Measurements from ENCODE around the gene PDZD8. TPM values are rescaled to one million over a fixed set of nuclear protein-coding genes. Genes with fewer than 3 reads are reported as not detected.
"Not testable (repeated sequence)": the region's sequence is repeated elsewhere in the genome, so short reads cannot be mapped to it uniquely, and the experiment has no call there.

The PDZD8 gene
- total RNA-seq, 1 experiment from 2014 or later: 15.2 TPM

DNA sequence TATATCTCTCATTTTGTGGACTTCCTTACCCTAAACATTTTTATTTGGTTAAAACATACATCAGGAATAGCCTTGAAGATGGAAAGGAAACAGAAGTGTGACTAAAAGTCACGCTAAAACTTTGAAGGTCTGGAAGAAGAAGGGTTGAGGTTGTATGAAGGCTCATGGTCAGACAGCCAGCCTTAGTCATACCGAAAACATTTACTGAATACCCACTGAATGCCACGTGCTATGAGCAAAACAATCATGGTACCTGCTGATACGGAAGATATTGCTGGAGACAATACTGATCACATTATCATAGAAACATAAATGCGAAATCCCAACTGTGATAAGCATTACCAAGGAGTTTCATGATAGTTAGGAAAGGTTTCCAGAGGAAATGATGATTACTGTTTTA, 64.0 kb downstream of the PDZD8 start:
- no peak overlapping the region for H3K4me3 ChIP-seq (ENCODE audit: insufficient read depth, low read depth, low read length)
- no peaks in the 10 kb centered on the region; the same call in 1 of the 2 replicates for H3K36me3 ChIP-seq (replicated peaks; ENCODE audit: control insufficient read depth, insufficient read depth, low read length)
- no peaks in the 10 kb centered on the region for H3K27me3 ChIP-seq (ENCODE audit: control insufficient read depth, insufficient read depth, low read length)
- DNase-seq: no peak

GRCh38 chr10:117306674-117307073, 68.6 kb downstream of the PDZD8 start:
- DNase-seq: no peak
- no peak overlapping the region for H3K4me3 ChIP-seq (ENCODE audit: insufficient read depth, low read depth, low read length)
- no peaks in the 10 kb centered on the region for H3K27me3 ChIP-seq (ENCODE audit: control insufficient read depth, insufficient read depth, low read length)
- no peaks in the 10 kb centered on the region for H3K36me3 ChIP-seq (replicated peaks; ENCODE audit: control insufficient read depth, insufficient read depth, low read length)

DNA sequence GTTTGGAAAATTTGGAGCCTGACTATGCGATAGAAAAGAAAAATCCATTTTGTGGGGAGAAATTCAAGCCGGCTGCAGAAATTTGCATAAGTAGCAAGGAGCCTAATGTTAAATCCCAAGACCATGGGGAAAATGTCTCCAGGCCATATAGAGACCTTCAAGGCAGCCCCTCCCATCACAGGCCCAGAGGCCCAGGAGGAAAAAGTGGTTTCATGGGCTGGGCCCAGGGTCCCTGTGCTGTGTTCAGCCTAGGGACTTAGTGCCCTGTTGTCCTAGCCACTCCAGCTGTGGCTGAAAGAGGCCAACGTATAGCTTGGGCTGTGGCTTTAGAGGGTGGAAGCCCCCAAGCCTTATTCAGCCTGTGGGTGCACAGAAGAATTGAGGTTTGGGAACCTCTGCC, 71.8 kb downstream of the PDZD8 start:
- not testable (repeated sequence) for H3K36me3 ChIP-seq (replicated peaks; ENCODE audit: control insufficient read depth, insufficient read depth, low read length); H3K27me3 ChIP-seq (ENCODE audit: control insufficient read depth, insufficient read depth, low read length); H3K4me3 ChIP-seq (ENCODE audit: insufficient read depth, low read depth, low read length); DNase-seq

DNA sequence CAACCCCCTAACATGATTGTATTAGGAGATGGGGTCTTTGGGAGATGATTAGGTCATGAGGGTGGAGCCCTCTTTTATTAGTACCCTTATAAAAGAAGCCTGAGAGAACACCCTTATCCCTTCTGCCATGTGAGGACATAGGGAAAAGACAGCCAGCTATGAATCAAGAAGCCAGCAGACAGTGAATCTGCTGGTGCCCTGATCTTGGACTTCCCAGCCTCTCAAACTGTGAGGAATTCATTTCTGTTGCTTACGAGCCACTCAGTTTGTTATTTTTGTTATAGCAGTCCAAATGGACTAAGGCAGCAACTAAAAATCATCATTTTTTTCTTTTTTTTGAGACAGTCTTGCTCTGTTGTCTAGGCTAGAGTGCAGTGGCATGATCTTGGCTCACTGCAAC, 74.6 kb downstream of the PDZD8 start:
- DNase-seq: no peak
- no peaks in the 10 kb centered on the region for H3K36me3 ChIP-seq (replicated peaks; ENCODE audit: control insufficient read depth, insufficient read depth, low read length)
- no peaks in the 10 kb centered on the region for H3K27me3 ChIP-seq (ENCODE audit: control insufficient read depth, insufficient read depth, low read length)
- no peak overlapping the region for H3K4me3 ChIP-seq (ENCODE audit: insufficient read depth, low read depth, low read length)

GRCh38 chr10:117299435-117299834, 75.8 kb downstream of the PDZD8 start:
- Histone ChIP-seq H3K27me3 (ENCODE audit: control insufficient read depth, insufficient read depth, low read length) (no peaks in the 10 kb centered on the region), H3K36me3 (replicated peaks; ENCODE audit: control insufficient read depth, insufficient read depth, low read length) (no peaks in the 10 kb centered on the region), H3K4me3 (ENCODE audit: insufficient read depth, low read depth, low read length) (no peak overlapping the region)
- no peak for DNase-seq

DNA sequence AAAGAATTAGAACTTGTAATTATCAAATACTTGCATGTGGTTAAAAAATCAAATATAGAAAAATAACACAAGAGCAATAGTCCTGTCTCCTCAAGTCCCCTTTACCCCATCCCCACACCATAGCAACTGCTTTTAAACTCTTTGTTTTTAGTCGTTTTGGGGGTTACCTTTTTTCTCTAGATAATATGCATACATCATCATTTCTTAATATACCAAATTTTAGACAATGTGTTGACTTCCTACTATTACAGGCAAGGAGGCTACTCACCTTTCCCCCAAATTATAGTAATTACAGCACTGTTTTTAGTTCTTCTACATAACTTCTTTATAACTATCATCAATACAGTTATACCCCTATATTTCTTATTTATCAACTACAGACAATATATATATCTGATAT, 77.0 kb downstream of the PDZD8 start:
- H3K27me3 ChIP-seq (ENCODE audit: control insufficient read depth, insufficient read depth, low read length): no peaks in the 10 kb centered on the region
- H3K4me3 ChIP-seq (ENCODE audit: insufficient read depth, low read depth, low read length): no peak overlapping the region
- DNase-seq: no peak
- H3K36me3 ChIP-seq (replicated peaks; ENCODE audit: control insufficient read depth, insufficient read depth, low read length): no peaks in the 10 kb centered on the region

- no peaks in the 10 kb centered on the region for H3K36me3 ChIP-seq (replicated peaks; ENCODE audit: control insufficient read depth, insufficient read depth, low read length)
- H3K27me3 ChIP-seq (ENCODE audit: control insufficient read depth, insufficient read depth, low read length): no peaks in the 10 kb centered on the region
- no peak for DNase-seq
- no peak overlapping the region for H3K4me3 ChIP-seq (ENCODE audit: insufficient read depth, low read depth, low read length)
These were observed 80.5 kb downstream of the PDZD8 start for GRCh38 chr10:117294735-117295134.

DNA sequence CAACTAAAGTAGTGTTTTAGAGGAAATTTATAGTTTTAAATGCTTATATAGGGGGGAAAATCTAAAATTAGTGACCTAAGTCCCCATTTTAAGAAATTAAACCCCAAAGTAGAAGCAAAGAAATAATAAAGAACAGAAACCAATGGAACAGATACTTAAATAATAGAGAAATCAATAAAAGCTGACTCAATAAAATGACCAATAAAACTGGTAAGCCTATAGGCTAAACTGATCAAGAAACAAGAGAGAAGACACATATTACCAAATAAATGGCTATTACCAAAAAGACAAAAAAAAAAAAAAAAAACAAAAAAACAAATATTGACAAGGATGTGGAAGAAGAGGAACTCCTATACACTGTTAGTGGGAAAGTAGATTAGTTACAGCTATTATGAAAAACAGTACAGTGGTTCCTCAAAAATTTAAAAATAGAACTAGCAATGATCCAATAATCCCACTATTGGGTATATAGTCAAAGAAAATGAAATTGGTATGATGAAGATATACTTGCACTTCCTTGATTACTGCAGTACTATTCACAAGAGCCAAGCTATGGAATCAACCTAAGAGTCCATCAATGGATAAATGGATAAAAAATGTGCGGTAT, 81.1 kb downstream of the PDZD8 start:
- no peaks in the 10 kb centered on the region for H3K27me3 ChIP-seq (ENCODE audit: control insufficient read depth, insufficient read depth, low read length)
- no peak overlapping the region for H3K4me3 ChIP-seq (ENCODE audit: insufficient read depth, low read depth, low read length)
- no peaks in the 10 kb centered on the region for H3K36me3 ChIP-seq (replicated peaks; ENCODE audit: control insufficient read depth, insufficient read depth, low read length)
- no peak for DNase-seq

DNA sequence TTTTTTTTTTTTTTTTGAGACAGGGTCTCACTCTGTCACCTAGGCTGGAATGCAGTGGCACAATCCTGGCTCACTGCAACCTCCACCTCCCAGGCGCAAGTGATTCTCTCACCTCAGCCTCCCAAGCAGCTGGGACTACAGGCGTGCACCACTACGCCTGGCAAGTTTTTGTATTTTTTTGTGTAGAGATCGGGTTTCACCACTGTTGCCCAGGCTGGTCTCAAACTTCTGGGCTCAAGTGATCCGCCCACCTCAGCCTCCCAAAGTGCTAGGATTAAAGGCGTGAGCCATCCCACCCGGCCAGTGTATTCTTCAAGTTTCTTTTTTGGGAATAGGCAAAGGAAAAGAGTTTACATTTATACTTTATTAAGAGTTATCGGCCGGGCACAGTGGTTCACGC, 84.4 kb downstream of the PDZD8 start:
- not testable (repeated sequence) for H3K27me3 ChIP-seq (ENCODE audit: control insufficient read depth, insufficient read depth, low read length); H3K36me3 ChIP-seq (replicated peaks; ENCODE audit: control insufficient read depth, insufficient read depth, low read length); DNase-seq; H3K4me3 ChIP-seq (ENCODE audit: insufficient read depth, low read depth, low read length)

GRCh38 chr10:117284716-117285494, 90.3 kb downstream of the PDZD8 start:
- H3K4me3 ChIP-seq (ENCODE audit: insufficient read depth, low read depth, low read length): no peak overlapping the region
- no peak for DNase-seq
- H3K27me3 ChIP-seq (ENCODE audit: control insufficient read depth, insufficient read depth, low read length): no peaks in the 10 kb centered on the region
- H3K36me3 ChIP-seq (replicated peaks; ENCODE audit: control insufficient read depth, insufficient read depth, low read length): peaks cover 10% of the 10 kb centered on the region

- Histone ChIP-seq H3K4me3 (ENCODE audit: insufficient read depth, low read depth, low read length) (no peak overlapping the region), H3K27me3 (ENCODE audit: control insufficient read depth, insufficient read depth, low read length) (no peaks in the 10 kb centered on the region)
- no peak for DNase-seq
These were observed 97.6 kb downstream of the PDZD8 start for GRCh38 chr10:117277675-117278074.

GRCh38 chr10:117275121-117275520, 100.1 kb downstream of the PDZD8 start:
- no peak for DNase-seq
- Histone ChIP-seq H3K4me3 (ENCODE audit: insufficient read depth, low read depth, low read length) (no peak overlapping the region), H3K27me3 (ENCODE audit: control insufficient read depth, insufficient read depth, low read length) (no peaks in the 10 kb centered on the region), H3K36me3 (replicated peaks; ENCODE audit: control insufficient read depth, insufficient read depth, low read length) (no peaks in the 10 kb centered on the region)

More at GRCh38 chr10:117277675-117278074, 97.6 kb downstream of the PDZD8 start:
- H3K36me3 ChIP-seq (replicated peaks; ENCODE audit: control insufficient read depth, insufficient read depth, low read length): no peaks in the 10 kb centered on the region

DNA sequence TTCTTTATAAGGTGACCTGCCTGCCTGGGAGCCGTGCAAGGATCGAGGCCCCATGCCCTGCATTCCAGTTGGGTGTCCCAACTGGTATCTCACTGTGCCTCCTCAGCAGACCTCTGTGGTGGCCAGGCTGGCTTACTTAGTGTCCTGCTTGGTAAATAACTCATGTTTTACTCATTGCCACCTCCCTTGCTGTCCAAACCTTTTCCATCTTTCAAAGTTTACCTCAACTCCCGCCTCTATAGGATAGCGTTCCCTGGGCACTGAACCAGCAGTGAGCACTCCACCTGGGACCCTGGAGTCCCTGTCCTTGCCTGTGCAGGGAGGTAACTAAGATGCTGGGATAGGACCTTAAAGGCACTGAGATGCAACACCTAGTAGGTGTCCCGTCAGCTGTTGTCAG, 100.7 kb downstream of the PDZD8 start:
- no peak for DNase-seq
- H3K4me3 ChIP-seq (ENCODE audit: insufficient read depth, low read depth, low read length): no peak overlapping the region
- H3K27me3 ChIP-seq (ENCODE audit: control insufficient read depth, insufficient read depth, low read length): no peaks in the 10 kb centered on the region
- H3K36me3 ChIP-seq (replicated peaks; ENCODE audit: control insufficient read depth, insufficient read depth, low read length): no peaks in the 10 kb centered on the region

DNA sequence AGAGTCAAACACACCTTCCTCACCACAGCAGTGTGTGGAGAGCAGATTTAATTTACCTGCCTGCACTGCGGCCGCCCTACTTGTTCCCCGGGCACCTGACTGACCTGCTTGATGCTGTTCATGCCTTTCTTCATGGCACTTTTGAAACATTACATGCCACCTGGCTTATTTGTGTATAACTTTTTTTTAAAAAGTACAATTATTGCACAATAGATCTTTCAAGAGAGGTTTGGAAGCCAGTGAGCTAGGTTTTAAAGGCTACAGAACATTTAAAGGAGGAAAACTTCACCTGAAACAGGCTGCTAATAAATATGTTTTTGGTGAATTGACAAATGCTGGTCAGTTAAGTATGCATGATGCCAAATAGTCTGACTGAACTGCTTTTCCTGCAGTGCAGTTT, 101.3 kb downstream of the PDZD8 start:
- Histone ChIP-seq H3K27me3 (ENCODE audit: control insufficient read depth, insufficient read depth, low read length) (no peaks in the 10 kb centered on the region), H3K36me3 (replicated peaks; ENCODE audit: control insufficient read depth, insufficient read depth, low read length) (no peaks in the 10 kb centered on the region), H3K4me3 (ENCODE audit: insufficient read depth, low read depth, low read length) (no peak overlapping the region)
- DNase-seq: no peak

- no peak for DNase-seq
- Histone ChIP-seq H3K27me3 (ENCODE audit: control insufficient read depth, insufficient read depth, low read length) (no peaks in the 10 kb centered on the region), H3K36me3 (replicated peaks; ENCODE audit: control insufficient read depth, insufficient read depth, low read length) (no peaks in the 10 kb centered on the region), H3K4me3 (ENCODE audit: insufficient read depth, low read depth, low read length) (no peak overlapping the region)
These were observed 102.8 kb downstream of the PDZD8 start for GRCh38 chr10:117272195-117273076.

Measured in H7 (cell line).